ENCODE measurements around the gene DGCR2.

GRCh38 chr22:18990355-18991137 lies 131.7 kb downstream of the DGCR2 start:
- TF ChIP-seq CTCF (conservative IDR thresholded peaks at IDR 0.05; ENCODE audit: low read depth, low read length), result no peak
- no peak for TF ChIP-seq POLR2A (IDR thresholded peaks at IDR 0.05; ENCODE audit: low read depth, low read length)
- TF ChIP-seq CEBPB (IDR thresholded peaks at IDR 0.05; ENCODE audit: low read depth, low read length), result no peak
- TF ChIP-seq MAZ (IDR thresholded peaks at IDR 0.05; ENCODE audit: borderline replicate concordance, low read depth, low read length), result no peak

Measured in IMR-90 (cell line).